PFSK-1 (cell line): ENCODE results near the gene CCL19.

Experiments
- POLR2AphosphoS5 ChIP-seq: IDR thresholded peaks from 2 replicates; pipeline ENCODE4 v1.6.1; 2012; ENCODE audit warnings: low read depth, mild to moderate bottlenecking, control low read depth, low read length, moderate library complexity
- SIN3A ChIP-seq: IDR thresholded peaks from 2 replicates; pipeline ENCODE4 v1.6.1; 2012; ENCODE audit warnings: mild to moderate bottlenecking, low read length, moderate library complexity, borderline replicate concordance; ENCODE audit not compliant: insufficient read depth
- TAF1 ChIP-seq: IDR thresholded peaks from 2 replicates; pipeline ENCODE4 v1.6.1; 2012; ENCODE audit warnings: low read length, control low read depth, borderline replicate concordance; ENCODE audit not compliant: insufficient read depth

DNA sequence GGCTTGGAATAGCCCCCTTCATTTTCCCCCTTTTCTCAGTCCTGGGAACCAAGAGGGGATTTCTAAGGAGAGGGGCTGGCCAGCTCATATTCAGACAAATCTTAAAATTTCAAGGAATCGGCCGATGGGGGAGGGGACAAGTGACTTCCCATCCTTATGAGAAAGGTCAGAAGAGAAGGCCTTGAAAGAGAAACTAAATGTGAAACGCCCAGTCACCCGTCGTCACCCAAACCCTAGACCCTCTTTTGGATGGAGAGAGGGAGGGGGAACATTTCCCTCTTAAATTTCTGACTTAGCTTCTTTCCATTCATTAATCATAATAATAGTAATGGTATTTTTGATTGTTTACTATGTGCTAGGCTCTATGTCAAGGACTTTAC, 850 bp upstream of the CCL19 start:
- TF ChIP-seq POLR2AphosphoS5: no peak
- no peak for TF ChIP-seq TAF1
- no peak for TF ChIP-seq SIN3A
